ENCODE results near the gene CMTM4.
"Not testable (repeated sequence)": the region's sequence is repeated elsewhere in the genome, so short reads cannot be mapped to it uniquely, and the experiment has no call there.

The CMTM4 gene

GRCh38 chr16:66705790-66706505 lies 9.4 kb upstream of the CMTM4 start:
- no peak for DNase-seq (ENCODE audit: low spot score)

GRCh38 chr16:66703406-66704215 lies 7.1 kb upstream of the CMTM4 start:
- no peak for DNase-seq (ENCODE audit: low spot score)

GRCh38 chr16:66701516-66701915 lies 5.0 kb upstream of the CMTM4 start:
- DNase-seq (ENCODE audit: low spot score): no peak

- no peak for DNase-seq (ENCODE audit: low spot score)
Measured at GRCh38 chr16:66701026-66701425, 4.5 kb upstream of the CMTM4 start.

GRCh38 chr16:66699898-66700297 lies 3.4 kb upstream of the CMTM4 start:
- no peak for DNase-seq (ENCODE audit: low spot score)

- DNase-seq (ENCODE audit: low spot score): no peak
Measured at GRCh38 chr16:66698046-66698445, 1.5 kb upstream of the CMTM4 start.

GRCh38 chr16:66695935-66696668 lies 441 bp downstream of the CMTM4 start:
- DNase-seq (ENCODE audit: low spot score): peak; percentile 10

- DNase-seq (ENCODE audit: low spot score): no peak
Measured at GRCh38 chr16:66695471-66695934, 1.0 kb downstream of the CMTM4 start.

- DNase-seq (ENCODE audit: low spot score): no peak
Measured at GRCh38 chr16:66693149-66693548, 3.4 kb downstream of the CMTM4 start.

GRCh38 chr16:66692341-66692740 lies 4.2 kb downstream of the CMTM4 start:
- no peak for DNase-seq (ENCODE audit: low spot score)

- DNase-seq (ENCODE audit: low spot score): no peak
Measured at GRCh38 chr16:66691234-66691633, 5.3 kb downstream of the CMTM4 start.

- no peak for DNase-seq (ENCODE audit: low spot score)
Measured at GRCh38 chr16:66690106-66690847, 6.3 kb downstream of the CMTM4 start.

GRCh38 chr16:66689282-66689681 lies 7.3 kb downstream of the CMTM4 start:
- DNase-seq (ENCODE audit: low spot score): no peak

GRCh38 chr16:66687906-66688625 lies 8.5 kb downstream of the CMTM4 start:
- no peak for DNase-seq (ENCODE audit: low spot score)

GRCh38 chr16:66685501-66686115 lies 10.9 kb downstream of the CMTM4 start:
- not testable (repeated sequence) for DNase-seq (ENCODE audit: low spot score)

- DNase-seq (ENCODE audit: low spot score): no peak
Measured at GRCh38 chr16:66682271-66682670, 14.3 kb downstream of the CMTM4 start.

- DNase-seq (ENCODE audit: low spot score): no peak
Measured at GRCh38 chr16:66681676-66682075, 14.9 kb downstream of the CMTM4 start.

- no peak for DNase-seq (ENCODE audit: low spot score)
Measured at GRCh38 chr16:66678337-66678736, 18.2 kb downstream of the CMTM4 start.

GRCh38 chr16:66677836-66678235 lies 18.7 kb downstream of the CMTM4 start:
- no peak for DNase-seq (ENCODE audit: low spot score)

GRCh38 chr16:66677179-66677578 lies 19.4 kb downstream of the CMTM4 start:
- DNase-seq (ENCODE audit: low spot score): no peak

GRCh38 chr16:66676599-66676998 lies 19.9 kb downstream of the CMTM4 start:
- DNase-seq (ENCODE audit: low spot score): no peak

Data from kidney capillary endothelial cell (primary cell).